Kidney (tissue), 19 donors: ENCODE data around the gene ZNG1C. TPM values are rescaled to one million over a fixed set of nuclear protein-coding genes. Genes with fewer than 3 reads are reported as not detected.
A peak's percentile ranks its signal among the peaks of the same experiment; 100 is the strongest.
"Not testable (repeated sequence)": the region's sequence is repeated elsewhere in the genome, so short reads cannot be mapped to it uniquely, and the experiment has no call there.

ENCODE experiments used
- DNase-seq, 5 donors: peaks; one replicate each; pipeline ENCODE4 v3.0.0-alpha.2; 2013 to 2020
- FAIRE-seq: peaks from 2 replicates; lab custom pipeline; 2012; peaks lifted over from hg19 to GRCh38; lab: Jason Lieb, UNC
- H3K27ac ChIP-seq, 2 donors: one replicate each; pipeline ENCODE4 v1.7.0; 2013; ENCODE audit warnings: low read depth in 2 of 2, low read length in 2 of 2, inconsistent platforms in 1 of 2
- H3K27me3 ChIP-seq: one replicate; pipeline ENCODE4 v1.7.1; 2013; ENCODE audit warnings: low read length, inconsistent platforms; ENCODE audit not compliant: control insufficient read depth, insufficient read depth
- H3K36me3 ChIP-seq, 3 donors: one replicate each; pipeline versions ENCODE4 v1.7.0 to v1.7.1; 2013; ENCODE audit warnings: low read length in 3 of 3, control low read depth in 1 of 3, inconsistent platforms in 1 of 3; ENCODE audit not compliant: insufficient read depth in 3 of 3, control insufficient read depth in 2 of 3
- H3K4me1 ChIP-seq, 3 donors: one replicate each; pipeline versions ENCODE4 v1.7.0 to v1.7.1; 2013; ENCODE audit warnings: low read length in 3 of 3, inconsistent platforms in 1 of 3, low read depth in 1 of 3; ENCODE audit not compliant: control insufficient read depth in 2 of 3, insufficient read depth in 2 of 3
- H3K4me3 ChIP-seq, 3 donors: one replicate each; pipeline versions ENCODE4 v1.7.0 to v1.8.1; 2013; ENCODE audit warnings: low read length in 3 of 3, control low read depth in 1 of 3, inconsistent platforms in 1 of 3
- H3K9ac ChIP-seq, 3 donors: one replicate each; pipeline versions ENCODE4 v1.7.0 to v1.7.1; 2013; ENCODE audit warnings: low read length in 3 of 3, control low read depth in 1 of 3, inconsistent platforms in 1 of 3
- H3K9me3 ChIP-seq, 3 donors: one replicate each; pipeline versions ENCODE4 v1.7.0 to v1.7.1; 2013; ENCODE audit warnings: low read length in 3 of 3, control low read depth in 1 of 3, inconsistent platforms in 1 of 3; ENCODE audit not compliant: control insufficient read depth in 2 of 3, insufficient read depth in 1 of 3
- intact Hi-C: fragments of 100-400 bp; cut with DNase I; formaldehyde crosslinking; loops from one replicate; pipeline ENCODE4 v1.11.1; 2022
- long read RNA-seq, 10 donors: library from polyadenylated mRNA in 1 of 10; unstranded in 1 of 10; transcript quantifications; one replicate each; pipeline ENCODE4 v2.0.0 and lab custom pipeline, GENCODE V29; 2021 to 2026
- polyA plus RNA-seq: library from polyadenylated mRNA; stranded (reverse); fragments of 350-450 nt; fragmentation: Illumina TruSeq; extraction: RNeasy Lipid Tissue Mini Kit (QIAGEN cat#74804); gene quantifications from one replicate; pipeline ENCODE4 v1.2.3, GENCODE V29; 2014; ENCODE audit warnings: low read depth, low replicate concordance; ENCODE audit not compliant: insufficient read depth
- total RNA-seq: library from RNA; stranded (reverse); fragmentation: NEBNext Ultra II Directional; extraction: Animal tissue kit (Norgen Biotek cat#: 25700); gene quantifications from one replicate; pipeline ENCODE4 v1.2.1, GENCODE V29; 2021
- donor health status: control.
- donor health status: control.
- donor health status: DM: yes; HTN: yes; CAD: no.
- donor health status: Normal renal cell carcinoma (clear cell type).

The ZNG1C gene
- 30.4 TPM for total RNA-seq
- polyA plus RNA-seq = 15.0 TPM
- long read RNA-seq, donor 1, transcript CBWD3-206 (3 exons, 1,736 nt) = major isoform, 6 of 6 reads
- long read RNA-seq, donor 1, partial matches to known transcripts = 0 of 6 reads
- long read RNA-seq, donor 1, other reads (novel, unspliced or antisense) = 0 of 6 reads
- long read RNA-seq, donor 2, transcript CBWD3-206 (3 exons, 1,736 nt) = major isoform, 12 of 12 reads
- long read RNA-seq, donor 2, partial matches to known transcripts = 0 of 12 reads
- long read RNA-seq, donor 2, other reads (novel, unspliced or antisense) = 0 of 12 reads
- long read RNA-seq, donor 3, transcript CBWD3-206 (3 exons, 1,736 nt) = major isoform, 8 of 8 reads
- long read RNA-seq, donor 3, partial matches to known transcripts = 0 of 8 reads
- long read RNA-seq, donor 3, other reads (novel, unspliced or antisense) = 0 of 8 reads
- long read RNA-seq, donor 4, partial matches to known transcripts = 0 of 4 reads
- long read RNA-seq, donor 4, other reads (novel, unspliced or antisense) = 0 of 4 reads
- long read RNA-seq, donor 5 = 0 reads
- long read RNA-seq, donor 6, transcript CBWD3-206 (3 exons, 1,736 nt) = major isoform, 14 of 20 reads
- long read RNA-seq, donor 6, partial matches to known transcripts = 6 of 20 reads
- long read RNA-seq, donor 6, other reads (novel, unspliced or antisense) = 0 of 20 reads
- long read RNA-seq, donor 7, partial matches to known transcripts = 1 of 14 reads
- long read RNA-seq, donor 7, other reads (novel, unspliced or antisense) = 6 of 14 reads
- long read RNA-seq, donor 8, transcript CBWD3-206 (3 exons, 1,736 nt) = major isoform, 9 of 16 reads
- long read RNA-seq, donor 8, partial matches to known transcripts = 5 of 16 reads
- long read RNA-seq, donor 8, other reads (novel, unspliced or antisense) = 0 of 16 reads
- long read RNA-seq, donor 9, transcript CBWD3-206 (3 exons, 1,736 nt) = major isoform, 6 of 6 reads
- long read RNA-seq, donor 9, partial matches to known transcripts = 0 of 6 reads
- long read RNA-seq, donor 9, other reads (novel, unspliced or antisense) = 0 of 6 reads
- long read RNA-seq, donor 10, partial matches to known transcripts = 20 of 22 reads
- long read RNA-seq, donor 10, other reads (novel, unspliced or antisense) = 0 of 22 reads

GRCh38 chr9:68241683-68242082, at the start of gene ZNG1C:
Gene ZNG1C (plus strand): TSS chr9:68241983. CDS start chr9:68242032, 49 bp downstream.
- H3K9me3 ChIP-seq, DNase-seq, H3K27me3 ChIP-seq, H3K36me3 ChIP-seq, H3K4me1 ChIP-seq, intact Hi-C loops, H3K4me3 ChIP-seq, H3K27ac ChIP-seq, H3K9ac ChIP-seq, FAIRE-seq: not testable (repeated sequence)

GRCh38 chr9:68242437-68242836, 654 bp downstream of the ZNG1C start:
- H3K4me3 ChIP-seq, H3K9ac ChIP-seq, intact Hi-C loops, H3K36me3 ChIP-seq, H3K4me1 ChIP-seq, H3K27ac ChIP-seq, H3K27me3 ChIP-seq, DNase-seq, H3K9me3 ChIP-seq, FAIRE-seq: not testable (repeated sequence)

GRCh38 chr9:68281041-68281440, 39.3 kb downstream of the ZNG1C start:
- DNase-seq = peak in 1 of 5 donors; percentile 33
- intact Hi-C loops, H3K27me3 ChIP-seq, H3K4me3 ChIP-seq, H3K4me1 ChIP-seq, H3K9ac ChIP-seq, H3K36me3 ChIP-seq, H3K9me3 ChIP-seq, H3K27ac ChIP-seq, FAIRE-seq: not testable (repeated sequence)

- H3K4me1 ChIP-seq, FAIRE-seq: not testable (repeated sequence)
These were observed 60.8 kb downstream of the ZNG1C start, which contains the start of gene FOXD4L3 for GRCh38 chr9:68302567-68302966. Gene FOXD4L3 (plus strand): TSS chr9:68302867. CDS start chr9:68302952, 85 bp downstream.

GRCh38 chr9:68303771-68304170, 62.0 kb downstream of the ZNG1C start:
- DNase-seq, FAIRE-seq, intact Hi-C loops, H3K36me3 ChIP-seq, H3K4me1 ChIP-seq, H3K27me3 ChIP-seq, H3K4me3 ChIP-seq, H3K27ac ChIP-seq, H3K9me3 ChIP-seq, H3K9ac ChIP-seq: not testable (repeated sequence)

More at GRCh38 chr9:68302567-68302966, 60.8 kb downstream of the ZNG1C start, which contains the start of gene FOXD4L3:
- H3K27ac ChIP-seq, H3K9ac ChIP-seq, intact Hi-C loops, H3K27me3 ChIP-seq, H3K4me3 ChIP-seq, H3K36me3 ChIP-seq, H3K9me3 ChIP-seq, DNase-seq: not testable (repeated sequence)

- H3K9ac ChIP-seq, H3K4me3 ChIP-seq, H3K9me3 ChIP-seq, DNase-seq, intact Hi-C loops, H3K4me1 ChIP-seq, FAIRE-seq, H3K27me3 ChIP-seq, H3K36me3 ChIP-seq, H3K27ac ChIP-seq: not testable (repeated sequence)
These were observed 62.4 kb downstream of the ZNG1C start for GRCh38 chr9:68304212-68304611.

- H3K27ac ChIP-seq, H3K4me3 ChIP-seq, H3K9ac ChIP-seq, H3K27me3 ChIP-seq, DNase-seq, FAIRE-seq, H3K36me3 ChIP-seq, H3K9me3 ChIP-seq, H3K4me1 ChIP-seq, intact Hi-C loops: not testable (repeated sequence)
These were observed 63.0 kb downstream of the ZNG1C start for GRCh38 chr9:68304777-68305176.
